HFFc6 (cell line): ENCODE measurements around the gene HTRA2. TPM values are rescaled to one million over a fixed set of nuclear protein-coding genes. Genes with fewer than 3 reads are reported as not detected.
A peak's percentile ranks its signal among the peaks of the same experiment; 100 is the strongest.

Experiments
- DNase-seq: peaks from one replicate; pipeline ENCODE4 v3.0.0-alpha.2; 2018
- H3K27ac Mint-ChIP-seq: 2 replicates; pipeline ENCODE4 v1.8.0; 2020; ENCODE audit warnings: mild to moderate bottlenecking, mixed read lengths
- H3K27me3 Mint-ChIP-seq: 2 replicates; pipeline ENCODE4 v1.8.0; 2021; ENCODE audit warnings: mild to moderate bottlenecking, moderate library complexity, mixed read lengths; ENCODE audit not compliant: insufficient read depth
- H3K36me3 Mint-ChIP-seq: 2 replicates; pipeline ENCODE4 v1.8.0; 2021; ENCODE audit warnings: low read depth, mixed read lengths
- H3K4me1 Mint-ChIP-seq: 2 replicates; pipeline ENCODE4 v1.8.0; 2020; ENCODE audit warnings: low read depth, mixed read lengths
- H3K4me3 Mint-ChIP-seq: 2 replicates; pipeline ENCODE4 v1.8.0; 2020; ENCODE audit warnings: mild to moderate bottlenecking, moderate library complexity, mixed read lengths
- H3K9me3 Mint-ChIP-seq: 2 replicates; pipeline ENCODE4 v1.8.0; 2020; ENCODE audit warnings: mild to moderate bottlenecking, mixed read lengths
- total RNA-seq, 6 experiments: library from RNA; stranded (reverse); fragmentation: NEBNext Ultra II Directional; extraction: Animal tissue kit (Norgen Biotek cat#: 25700); gene quantifications; 2 replicates in 1 of 6; 3 replicates in 5 of 6; pipeline ENCODE4 v1.2.3, GENCODE V29; 2021
- TF ChIP-seq, protein P1 (sequence below): fragments of 200-600 bp; sonication (generic); IDR thresholded peaks from 2 replicates; pipeline ENCODE4 v1.5.0; 2021; ENCODE audit warnings: antibody characterized with exemption, mild to moderate bottlenecking

HTRA2 gene
- total RNA-seq, 6 experiments from 2014 or later = 29.7 to 43.3 (median 33.6) TPM

DNA sequence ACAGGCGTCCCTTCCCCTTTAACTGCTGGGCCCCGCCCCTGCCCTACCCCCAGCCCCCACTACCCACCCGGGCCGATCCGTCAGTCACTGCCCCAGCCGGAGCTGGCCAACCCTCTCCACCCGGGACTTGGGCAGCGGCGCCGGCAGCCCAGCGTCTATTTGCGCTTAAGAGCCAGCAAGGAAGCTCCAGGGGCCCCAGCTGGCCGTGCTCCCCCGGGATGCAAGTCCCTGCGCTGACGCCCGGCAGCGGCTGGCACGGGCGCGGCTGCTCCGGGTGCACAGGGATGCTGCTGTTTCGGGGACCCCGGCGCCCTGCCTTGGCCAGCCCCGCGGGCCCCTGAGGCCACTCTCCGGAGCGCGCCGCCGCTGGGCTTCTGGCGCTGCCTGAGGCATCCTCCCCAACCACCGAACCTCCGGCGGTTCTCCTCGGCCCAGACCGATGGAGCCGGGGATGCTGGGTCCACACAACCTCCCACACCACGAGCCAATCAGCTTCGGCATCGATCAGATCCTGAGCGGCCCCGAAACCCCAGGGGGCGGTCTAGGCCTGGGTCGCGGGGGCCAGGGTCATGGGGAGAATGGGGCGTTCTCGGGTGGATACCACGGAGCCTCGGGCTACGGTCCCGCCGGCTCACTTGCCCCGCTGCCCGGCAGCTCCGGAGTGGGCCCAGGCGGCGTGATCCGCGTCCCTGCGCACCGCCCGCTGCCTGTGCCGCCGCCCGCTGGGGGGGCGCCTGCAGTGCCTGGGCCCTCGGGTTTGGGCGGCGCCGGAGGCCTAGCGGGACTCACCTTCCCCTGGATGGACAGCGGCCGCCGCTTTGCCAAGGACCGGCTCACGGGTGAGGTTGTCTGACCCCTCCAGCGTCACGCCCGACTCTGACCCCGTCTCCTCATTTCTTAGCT lies 15.1 kb upstream of the HTRA2 start, which contains the start of gene TLX2:
TLX2 (plus strand) TSS at position 83 of the 903 bp plus-strand sequence; CDS start at position 440, 357 bp downstream.
- Mint-ChIP-seq H3K4me1 (peaks cover 15% of the 10 kb centered on the region), H3K9me3 (no peaks in the 10 kb centered on the region), H3K4me3 (peak within 1 kb of the TSS; percentile 38; the same call in 1 of the 2 replicates), H3K27me3 (peaks cover 46% of the 10 kb centered on the region), H3K27ac (no peak within 1 kb of the TSS), H3K36me3 (peaks cover 5% of the 10 kb centered on the region; the same call in 1 of the 2 replicates)
- TF ChIP-seq, protein P1, sequence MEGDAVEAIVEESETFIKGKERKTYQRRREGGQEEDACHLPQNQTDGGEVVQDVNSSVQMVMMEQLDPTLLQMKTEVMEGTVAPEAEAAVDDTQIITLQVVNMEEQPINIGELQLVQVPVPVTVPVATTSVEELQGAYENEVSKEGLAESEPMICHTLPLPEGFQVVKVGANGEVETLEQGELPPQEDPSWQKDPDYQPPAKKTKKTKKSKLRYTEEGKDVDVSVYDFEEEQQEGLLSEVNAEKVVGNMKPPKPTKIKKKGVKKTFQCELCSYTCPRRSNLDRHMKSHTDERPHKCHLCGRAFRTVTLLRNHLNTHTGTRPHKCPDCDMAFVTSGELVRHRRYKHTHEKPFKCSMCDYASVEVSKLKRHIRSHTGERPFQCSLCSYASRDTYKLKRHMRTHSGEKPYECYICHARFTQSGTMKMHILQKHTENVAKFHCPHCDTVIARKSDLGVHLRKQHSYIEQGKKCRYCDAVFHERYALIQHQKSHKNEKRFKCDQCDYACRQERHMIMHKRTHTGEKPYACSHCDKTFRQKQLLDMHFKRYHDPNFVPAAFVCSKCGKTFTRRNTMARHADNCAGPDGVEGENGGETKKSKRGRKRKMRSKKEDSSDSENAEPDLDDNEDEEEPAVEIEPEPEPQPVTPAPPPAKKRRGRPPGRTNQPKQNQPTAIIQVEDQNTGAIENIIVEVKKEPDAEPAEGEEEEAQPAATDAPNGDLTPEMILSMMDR = no peak
- DNase-seq = no peak

DNA sequence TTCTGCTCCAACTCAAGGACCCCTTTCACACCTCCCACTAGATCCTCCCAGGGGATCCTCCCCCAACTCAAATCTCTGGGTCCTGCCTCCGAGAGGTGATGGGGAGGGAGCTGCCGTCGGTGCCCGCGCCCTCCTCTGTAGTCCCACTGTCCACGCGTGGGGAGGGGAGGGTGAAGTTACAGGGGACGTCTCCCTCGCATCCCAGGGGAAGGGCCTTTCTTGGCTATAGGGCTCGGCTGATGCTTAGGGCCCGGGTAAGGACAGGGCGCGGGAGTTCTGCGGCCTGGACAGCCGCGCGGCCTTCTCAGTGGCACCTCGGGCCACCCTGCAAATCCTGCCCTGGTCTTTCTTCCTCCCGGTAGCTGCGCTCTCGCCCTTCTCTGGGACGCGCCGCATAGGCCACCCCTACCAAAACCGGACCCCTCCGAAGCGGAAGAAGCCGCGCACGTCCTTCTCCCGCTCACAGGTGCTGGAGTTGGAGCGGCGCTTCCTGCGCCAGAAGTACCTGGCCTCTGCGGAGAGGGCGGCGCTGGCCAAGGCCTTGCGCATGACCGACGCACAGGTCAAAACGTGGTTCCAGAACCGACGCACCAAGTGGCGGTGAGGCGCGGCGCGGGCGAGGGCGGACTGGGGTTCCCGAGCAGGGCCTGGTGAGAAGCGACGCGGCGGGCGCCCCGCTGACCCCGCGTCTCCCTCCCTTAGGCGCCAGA lies 14.3 kb upstream of the HTRA2 start:
- Mint-ChIP-seq H3K4me1 (peaks cover 12% of the 10 kb centered on the region), H3K4me3 (no peak overlapping the region), H3K9me3 (no peaks in the 10 kb centered on the region), H3K27me3 (peaks cover 52% of the 10 kb centered on the region), H3K27ac (no peak overlapping the region), H3K36me3 (peaks cover 5% of the 10 kb centered on the region; the same call in 1 of the 2 replicates)
- no peak for DNase-seq
- TF ChIP-seq, protein P1 = no peak

DNA sequence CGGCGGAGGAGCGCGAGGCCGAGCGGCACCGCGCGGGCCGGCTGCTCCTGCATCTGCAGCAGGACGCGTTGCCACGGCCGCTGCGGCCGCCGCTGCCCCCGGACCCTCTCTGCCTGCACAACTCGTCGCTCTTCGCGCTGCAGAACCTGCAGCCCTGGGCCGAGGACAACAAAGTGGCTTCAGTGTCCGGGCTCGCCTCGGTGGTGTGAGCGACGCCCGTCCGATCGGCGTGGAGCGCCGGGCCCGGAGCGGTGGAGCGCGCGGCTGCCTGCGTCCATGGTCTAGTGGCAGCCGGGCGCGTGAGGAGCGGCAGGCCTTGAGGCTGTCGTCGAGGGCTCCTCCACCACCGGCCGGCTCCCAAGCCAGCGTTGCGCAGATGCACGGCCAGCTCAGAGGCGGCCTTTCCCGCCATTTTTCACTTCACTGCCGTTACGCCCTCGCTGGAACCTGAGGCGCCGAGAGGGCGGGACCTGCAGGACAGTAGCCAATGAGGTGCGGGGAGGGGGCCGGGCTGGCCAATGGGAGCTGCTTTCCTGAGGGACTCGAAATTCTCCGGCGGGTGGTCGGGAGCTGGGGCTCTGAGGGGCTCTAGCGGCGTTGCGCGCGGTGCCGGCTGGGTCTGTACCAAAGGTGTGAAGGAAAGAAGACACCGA lies 13.6 kb upstream of the HTRA2 start:
- Mint-ChIP-seq H3K4me1 (peaks cover 7% of the 10 kb centered on the region), H3K9me3 (no peaks in the 10 kb centered on the region), H3K27me3 (peaks cover 55% of the 10 kb centered on the region), H3K36me3 (peaks cover 5% of the 10 kb centered on the region; the same call in 1 of the 2 replicates), H3K4me3 (no peak overlapping the region), H3K27ac (no peak overlapping the region)
- DNase-seq = no peak
- TF ChIP-seq, protein P1 = no peak

DNA sequence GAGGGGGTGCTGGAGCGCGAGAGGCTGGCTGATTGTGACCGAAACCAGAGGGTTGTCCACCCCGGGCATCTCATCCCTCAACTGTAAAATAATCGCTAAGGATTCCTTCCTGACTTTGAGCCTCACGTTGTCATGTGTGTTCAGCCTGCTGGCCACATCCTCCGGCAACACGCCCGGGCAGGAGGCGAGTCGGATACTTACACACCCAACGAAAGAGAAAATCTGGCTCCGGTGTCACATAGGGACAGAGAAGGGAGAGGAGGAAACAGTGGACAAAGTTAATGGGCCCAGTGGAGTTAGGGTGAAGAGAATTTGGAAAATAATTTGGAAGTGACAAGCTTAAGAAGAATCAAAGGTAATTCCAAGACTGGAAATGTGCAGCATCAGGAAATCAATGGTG lies 13.1 kb upstream of the HTRA2 start:
- Mint-ChIP-seq H3K36me3 (peaks cover 5% of the 10 kb centered on the region; the same call in 1 of the 2 replicates), H3K4me1 (peaks cover 2% of the 10 kb centered on the region), H3K9me3 (no peaks in the 10 kb centered on the region), H3K27me3 (peaks cover 52% of the 10 kb centered on the region), H3K4me3 (no peak overlapping the region), H3K27ac (no peak overlapping the region)
- TF ChIP-seq, protein P1 = no peak
- no peak for DNase-seq

DNA sequence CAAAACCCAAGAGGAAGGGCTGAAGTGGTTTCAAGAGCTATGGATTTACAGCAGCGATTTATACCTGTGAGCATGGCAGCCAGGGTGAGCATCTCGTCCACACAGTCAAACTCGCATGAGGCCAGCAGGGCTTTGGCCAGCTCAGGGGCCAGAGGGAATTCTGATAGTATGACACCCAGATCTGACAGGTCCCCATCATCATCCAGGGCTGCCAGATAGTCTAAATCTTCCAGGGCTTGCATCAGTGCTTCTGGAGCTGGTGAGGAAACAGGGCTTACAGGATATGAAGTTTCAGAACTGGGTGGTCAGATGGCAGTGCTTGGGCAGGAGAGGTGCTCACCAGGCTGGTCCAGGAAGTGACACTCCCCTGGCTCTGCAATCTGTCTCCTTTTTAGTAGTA lies 7.2 kb upstream of the HTRA2 start:
- peaks cover 23% of the 10 kb centered on the region for H3K27me3 Mint-ChIP-seq
- TF ChIP-seq, protein P1 = no peak
- no peak for DNase-seq
- H3K9me3 Mint-ChIP-seq = no peaks in the 10 kb centered on the region
- no peak overlapping the region for H3K27ac Mint-ChIP-seq
- peaks cover 2% of the 10 kb centered on the region; the same call in 1 of the 2 replicates for H3K4me1 Mint-ChIP-seq
- H3K36me3 Mint-ChIP-seq = peaks cover 19% of the 10 kb centered on the region
- H3K4me3 Mint-ChIP-seq = no peak overlapping the region
